ENCODE results near the gene TMEM232. TPM values are rescaled to one million over a fixed set of nuclear protein-coding genes. Genes with fewer than 3 reads are reported as not detected.

The TMEM232 gene
- total RNA-seq, 1 donor from 2014 or later: 2.3 TPM

DNA sequence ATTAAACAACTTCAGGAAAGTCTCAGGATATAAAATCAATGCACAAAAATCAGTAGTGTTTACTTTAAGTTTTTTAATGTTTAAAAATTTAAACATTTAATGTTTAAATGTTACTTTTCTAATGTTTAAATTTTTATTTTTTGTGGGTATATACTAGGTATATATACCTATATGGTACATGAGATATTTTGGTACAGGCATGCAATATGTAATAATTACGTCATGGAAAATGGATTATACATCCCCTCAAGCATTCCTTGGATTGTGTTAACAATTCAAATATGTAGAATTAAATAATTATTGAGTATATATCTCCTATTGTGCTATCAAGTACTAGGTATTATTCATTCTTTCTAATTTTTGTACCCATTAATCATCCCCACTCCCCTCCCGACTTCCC is 291.3 kb downstream of the TMEM232 start:
- no peak overlapping the region for H3K27ac Mint-ChIP-seq (ENCODE audit: unreplicated experiment)
- TF ChIP-seq, protein P1, sequence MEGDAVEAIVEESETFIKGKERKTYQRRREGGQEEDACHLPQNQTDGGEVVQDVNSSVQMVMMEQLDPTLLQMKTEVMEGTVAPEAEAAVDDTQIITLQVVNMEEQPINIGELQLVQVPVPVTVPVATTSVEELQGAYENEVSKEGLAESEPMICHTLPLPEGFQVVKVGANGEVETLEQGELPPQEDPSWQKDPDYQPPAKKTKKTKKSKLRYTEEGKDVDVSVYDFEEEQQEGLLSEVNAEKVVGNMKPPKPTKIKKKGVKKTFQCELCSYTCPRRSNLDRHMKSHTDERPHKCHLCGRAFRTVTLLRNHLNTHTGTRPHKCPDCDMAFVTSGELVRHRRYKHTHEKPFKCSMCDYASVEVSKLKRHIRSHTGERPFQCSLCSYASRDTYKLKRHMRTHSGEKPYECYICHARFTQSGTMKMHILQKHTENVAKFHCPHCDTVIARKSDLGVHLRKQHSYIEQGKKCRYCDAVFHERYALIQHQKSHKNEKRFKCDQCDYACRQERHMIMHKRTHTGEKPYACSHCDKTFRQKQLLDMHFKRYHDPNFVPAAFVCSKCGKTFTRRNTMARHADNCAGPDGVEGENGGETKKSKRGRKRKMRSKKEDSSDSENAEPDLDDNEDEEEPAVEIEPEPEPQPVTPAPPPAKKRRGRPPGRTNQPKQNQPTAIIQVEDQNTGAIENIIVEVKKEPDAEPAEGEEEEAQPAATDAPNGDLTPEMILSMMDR (IDR thresholded peaks at IDR 0.05): no peak

GRCh38 chr5:110431603-110432002 is 294.9 kb downstream of the TMEM232 start:
- Mint-ChIP-seq H3K9me3 (ENCODE audit: low read depth) (peaks cover 23% of the 10 kb centered on the region), H3K27ac (ENCODE audit: unreplicated experiment) (no peak overlapping the region), H3K36me3 (ENCODE audit: low read depth) (peaks cover 4% of the 10 kb centered on the region), H3K27me3 (ENCODE audit: low read depth) (peaks cover 2% of the 10 kb centered on the region), H3K4me1 (ENCODE audit: low read depth) (no peaks in the 10 kb centered on the region), H3K4me3 (ENCODE audit: unreplicated experiment) (no peak overlapping the region)
- TF ChIP-seq, protein P1 (IDR thresholded peaks at IDR 0.05): no peak
- no peak for DNase-seq (ENCODE audit: low spot score)

More for the DNA sequence above, 291.3 kb downstream of the TMEM232 start:
- H3K36me3 Mint-ChIP-seq (ENCODE audit: low read depth): peaks cover 6% of the 10 kb centered on the region
- peaks cover 17% of the 10 kb centered on the region for H3K4me1 Mint-ChIP-seq (ENCODE audit: low read depth)
- DNase-seq (ENCODE audit: low spot score): no peak
- H3K9me3 Mint-ChIP-seq (ENCODE audit: low read depth): peaks cover 21% of the 10 kb centered on the region
- no peak overlapping the region for H3K4me3 Mint-ChIP-seq (ENCODE audit: unreplicated experiment)
- peaks cover 2% of the 10 kb centered on the region for H3K27me3 Mint-ChIP-seq (ENCODE audit: low read depth)

GRCh38 chr5:110414360-110414759 is 312.1 kb downstream of the TMEM232 start:
- TF ChIP-seq, protein P1 (IDR thresholded peaks at IDR 0.05): peak; percentile 82
- Mint-ChIP-seq H3K36me3 (ENCODE audit: low read depth) (no peaks in the 10 kb centered on the region), H3K4me1 (ENCODE audit: low read depth) (peaks cover 10% of the 10 kb centered on the region), H3K27me3 (ENCODE audit: low read depth) (no peaks in the 10 kb centered on the region), H3K9me3 (ENCODE audit: low read depth) (no peaks in the 10 kb centered on the region), H3K27ac (ENCODE audit: unreplicated experiment) (no peak overlapping the region), H3K4me3 (ENCODE audit: unreplicated experiment) (no peak overlapping the region)
- DNase-seq (ENCODE audit: low spot score): no peak

DNA sequence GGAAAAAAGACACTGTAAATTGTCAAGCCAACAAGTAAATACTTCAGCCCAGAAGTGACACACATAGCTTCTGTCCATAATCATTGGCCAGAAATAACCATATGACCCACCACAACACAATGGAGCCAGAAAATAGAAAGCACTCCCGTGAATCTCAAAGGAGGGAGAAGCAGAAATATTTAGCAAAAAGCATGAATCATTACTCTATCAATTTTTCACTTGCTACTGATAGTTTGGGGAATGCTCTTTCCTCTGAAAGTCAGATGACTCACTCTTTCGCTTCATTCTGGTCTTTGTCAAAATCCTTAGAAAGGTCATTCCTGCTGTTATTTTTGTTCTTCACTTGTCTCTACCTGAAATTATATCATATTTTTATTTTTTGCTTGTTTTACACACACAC is 312.6 kb downstream of the TMEM232 start:
- Mint-ChIP-seq H3K4me3 (ENCODE audit: unreplicated experiment) (no peak overlapping the region), H3K4me1 (ENCODE audit: low read depth) (peaks cover 10% of the 10 kb centered on the region), H3K36me3 (ENCODE audit: low read depth) (no peaks in the 10 kb centered on the region), H3K27me3 (ENCODE audit: low read depth) (no peaks in the 10 kb centered on the region), H3K27ac (ENCODE audit: unreplicated experiment) (no peak overlapping the region), H3K9me3 (ENCODE audit: low read depth) (no peaks in the 10 kb centered on the region)
- TF ChIP-seq, protein P1 (IDR thresholded peaks at IDR 0.05): no peak
- DNase-seq (ENCODE audit: low spot score): no peak

GRCh38 chr5:110409571-110409970 is 316.9 kb downstream of the TMEM232 start:
- H3K36me3 Mint-ChIP-seq (ENCODE audit: low read depth): no peaks in the 10 kb centered on the region
- no peak overlapping the region for H3K4me3 Mint-ChIP-seq (ENCODE audit: unreplicated experiment)
- TF ChIP-seq, protein P1 (IDR thresholded peaks at IDR 0.05): no peak
- no peaks in the 10 kb centered on the region for H3K27me3 Mint-ChIP-seq (ENCODE audit: low read depth)
- H3K4me1 Mint-ChIP-seq (ENCODE audit: low read depth): peaks cover 5% of the 10 kb centered on the region
- no peak for DNase-seq (ENCODE audit: low spot score)
- H3K27ac Mint-ChIP-seq (ENCODE audit: unreplicated experiment): no peak overlapping the region
- H3K9me3 Mint-ChIP-seq (ENCODE audit: low read depth): peaks cover 3% of the 10 kb centered on the region

Measured in chondrocyte (in vitro differentiated cells).